ENCODE data around the gene SRSF12.

DNA sequence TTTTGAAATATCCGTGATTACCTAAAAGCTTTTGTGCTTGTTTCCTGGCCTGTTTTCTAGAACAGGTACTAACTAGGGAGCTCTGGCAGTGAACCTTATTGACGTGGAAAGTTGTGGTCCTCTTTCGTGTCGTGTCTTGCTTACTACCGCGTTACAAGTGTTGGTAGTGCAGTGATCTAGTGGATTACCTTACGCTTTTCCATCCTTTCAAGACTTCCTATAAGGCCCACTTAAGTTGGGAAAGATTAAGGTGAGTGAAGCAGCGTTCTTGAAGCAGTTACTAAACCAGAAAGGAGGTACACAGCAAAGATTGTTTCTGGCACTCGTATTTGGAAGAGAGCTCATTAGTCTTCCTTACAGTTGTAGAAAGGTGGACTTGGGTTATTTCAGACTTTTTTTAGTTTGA lies 35.4 kb downstream of the SRSF12 start:
- TF ChIP-seq, protein P1, sequence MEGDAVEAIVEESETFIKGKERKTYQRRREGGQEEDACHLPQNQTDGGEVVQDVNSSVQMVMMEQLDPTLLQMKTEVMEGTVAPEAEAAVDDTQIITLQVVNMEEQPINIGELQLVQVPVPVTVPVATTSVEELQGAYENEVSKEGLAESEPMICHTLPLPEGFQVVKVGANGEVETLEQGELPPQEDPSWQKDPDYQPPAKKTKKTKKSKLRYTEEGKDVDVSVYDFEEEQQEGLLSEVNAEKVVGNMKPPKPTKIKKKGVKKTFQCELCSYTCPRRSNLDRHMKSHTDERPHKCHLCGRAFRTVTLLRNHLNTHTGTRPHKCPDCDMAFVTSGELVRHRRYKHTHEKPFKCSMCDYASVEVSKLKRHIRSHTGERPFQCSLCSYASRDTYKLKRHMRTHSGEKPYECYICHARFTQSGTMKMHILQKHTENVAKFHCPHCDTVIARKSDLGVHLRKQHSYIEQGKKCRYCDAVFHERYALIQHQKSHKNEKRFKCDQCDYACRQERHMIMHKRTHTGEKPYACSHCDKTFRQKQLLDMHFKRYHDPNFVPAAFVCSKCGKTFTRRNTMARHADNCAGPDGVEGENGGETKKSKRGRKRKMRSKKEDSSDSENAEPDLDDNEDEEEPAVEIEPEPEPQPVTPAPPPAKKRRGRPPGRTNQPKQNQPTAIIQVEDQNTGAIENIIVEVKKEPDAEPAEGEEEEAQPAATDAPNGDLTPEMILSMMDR (IDR thresholded peaks at IDR 0.05; ENCODE audit: insufficient read depth, low read length, poor library complexity, severe bottlenecking), result no peak
- no peak for TF ChIP-seq EZH2phosphoT487 (conservative IDR thresholded peaks at IDR 0.05; ENCODE audit: low read length)

All from SU-DHL-6 (cell line).